HepG2 (cell line): Measurements from ENCODE around the gene COX14. TPM values are rescaled to one million over a fixed set of nuclear protein-coding genes. Genes with fewer than 3 reads are reported as not detected.

ENCODE experiments used
- ATF7 ChIP-seq, 2 experiments: fragments of 450-650 bp in 1 of 2; sonication (generic) in 1 of 2; formaldehyde crosslinking in 1 of 2; IDR thresholded peaks; 2 replicates each; pipeline versions ENCODE4 v1.4.0 to v1.6.1; 2016 to 2020; ENCODE audit warnings: antibody characterized with exemption in 1 of 2, mild to moderate bottlenecking in 1 of 2, missing genetic modification reagents in 1 of 2
- BORCS8-MEF2B ChIP-seq: sonication (generic); formaldehyde crosslinking; IDR thresholded peaks from 2 replicates; pipeline ENCODE4 v1.8.0; 2022; ENCODE audit warnings: mild to moderate bottlenecking, missing genetic modification reagents
- DPF2 ChIP-seq: sonication (generic); formaldehyde crosslinking; IDR thresholded peaks from 2 replicates; pipeline ENCODE4 v1.4.0; 2020; ENCODE audit warnings: mild to moderate bottlenecking, low read depth, missing genetic modification reagents, borderline replicate concordance
- KAT7 ChIP-seq: IDR thresholded peaks from 2 replicates; pipeline ENCODE4 v1.6.1; 2018; ENCODE audit warnings: borderline replicate concordance, missing compliant biosample characterization
- MAZ ChIP-seq, 2 experiments: sonication (generic) in 1 of 2; formaldehyde crosslinking in 1 of 2; IDR thresholded peaks; 2 replicates each; pipeline versions ENCODE4 v1.5.0 to v1.6.1; 2012 to 2020; ENCODE audit warnings: low read depth in 2 of 2, mild to moderate bottlenecking in 2 of 2, borderline replicate concordance in 1 of 2, improper control_type of control experiment in 1 of 2, low read length in 1 of 2, missing genetic modification reagents in 1 of 2, moderate library complexity in 1 of 2
- MED8 ChIP-seq: sonication (generic); formaldehyde crosslinking; IDR thresholded peaks from 2 replicates; pipeline ENCODE4 v1.8.1; 2023; ENCODE audit warnings: mild to moderate bottlenecking, missing genetic modification reagents; ENCODE audit not compliant: insufficient replicate concordance
- MTF2 ChIP-seq: sonication (generic); formaldehyde crosslinking; IDR thresholded peaks from 2 replicates; pipeline ENCODE4 v1.5.0; 2020; ENCODE audit warnings: missing genetic modification reagents, borderline replicate concordance
- RFXANK ChIP-seq: IDR thresholded peaks from 2 replicates; pipeline ENCODE4 v1.6.1; 2016
- TCF7L2 ChIP-seq: IDR thresholded peaks from 2 replicates; pipeline ENCODE4 v1.6.1; 2011; ENCODE audit warnings: mild to moderate bottlenecking, low read depth, low read length, moderate library complexity
- U2AF1 ChIP-seq: fragments of 200-400 bp; formaldehyde crosslinking; optimal IDR thresholded peaks from 2 replicates; pipeline ENCODE3; 2017; ENCODE audit warnings: mild to moderate bottlenecking, low read depth, low read length
- ZBTB2 ChIP-seq: sonication (generic); formaldehyde crosslinking; IDR thresholded peaks from 2 replicates; pipeline ENCODE4 v1.8.0; 2022; ENCODE audit warnings: low read depth, missing genetic modification reagents
- ZFP82 ChIP-seq: sonication (generic); formaldehyde crosslinking; IDR thresholded peaks from 2 replicates; pipeline ENCODE4 v1.5.1; 2020; ENCODE audit warnings: mild to moderate bottlenecking, missing genetic modification reagents, borderline replicate concordance
- ZNF136 ChIP-seq: sonication (generic); formaldehyde crosslinking; IDR thresholded peaks from 2 replicates; pipeline ENCODE4 v1.8.1; 2022; ENCODE audit warnings: low read depth, mild to moderate bottlenecking, moderate library complexity, missing genetic modification reagents
- ZNF235 ChIP-seq: sonication (generic); formaldehyde crosslinking; IDR thresholded peaks from 2 replicates; pipeline ENCODE4 v1.8.1; 2023; ENCODE audit warnings: mild to moderate bottlenecking, missing genetic modification reagents, borderline replicate concordance
- ZNF296 ChIP-seq: sonication (generic); formaldehyde crosslinking; conservative IDR thresholded peaks from 2 replicates; pipeline ENCODE4 v1.5.0; 2020; ENCODE audit warnings: mild to moderate bottlenecking, missing genetic modification reagents
- ZNF33B ChIP-seq: sonication (generic); formaldehyde crosslinking; IDR thresholded peaks from 2 replicates; pipeline ENCODE4 v1.5.1; 2020; ENCODE audit warnings: mild to moderate bottlenecking, missing genetic modification reagents
- ZNF343 ChIP-seq: sonication (generic); formaldehyde crosslinking; IDR thresholded peaks from 2 replicates; pipeline ENCODE4 v1.4.0; 2020; ENCODE audit warnings: mild to moderate bottlenecking, missing genetic modification reagents
- ZNF501 ChIP-seq: sonication (generic); formaldehyde crosslinking; IDR thresholded peaks from 2 replicates; pipeline ENCODE4 v1.5.1; 2020; ENCODE audit warnings: mild to moderate bottlenecking, moderate library complexity, missing genetic modification reagents
- ZNF562 ChIP-seq: sonication (generic); formaldehyde crosslinking; IDR thresholded peaks from 2 replicates; pipeline ENCODE4 v1.8.0; 2022; ENCODE audit warnings: missing genetic modification reagents, borderline replicate concordance
- ZNF652 ChIP-seq: IDR thresholded peaks from 2 replicates; pipeline ENCODE4 v1.6.1; 2016; ENCODE audit warnings: low read depth, borderline replicate concordance
- ZNF772 ChIP-seq: sonication (generic); formaldehyde crosslinking; IDR thresholded peaks from 2 replicates; pipeline ENCODE4 v1.5.0; 2020; ENCODE audit warnings: mild to moderate bottlenecking, missing genetic modification reagents
- ZSCAN25 ChIP-seq: sonication (generic); formaldehyde crosslinking; IDR thresholded peaks from 2 replicates; pipeline ENCODE4 v1.8.0; 2022; ENCODE audit warnings: mild to moderate bottlenecking, missing genetic modification reagents
- polyA plus RNA-seq, 8 experiments: library from polyadenylated mRNA; depleted of rRNA in 3 of 8; stranded (reverse) in 7 of 8; unstranded in 1 of 8; fragments of >200 nt; fragmentation: Illumina TruSeq in 4 of 8; extraction: Trizol in 4 of 8; gene quantifications; 2 replicates each; pipeline versions ENCODE4 v1.2.1 to v1.2.3, GENCODE V29; 2011 to 2016; ENCODE audit warnings: low read depth in 4 of 8, missing spikeins in 1 of 8, mixed read lengths in 1 of 8; ENCODE audit not compliant: insufficient read depth in 1 of 8
- total RNA-seq, 5 experiments: library from RNA; depleted of rRNA; stranded (reverse); fragments of >200 nt; fragmentation: Illumina TruSeq; extraction: Trizol; gene quantifications; 2 replicates each; pipeline ENCODE4 v1.2.3, GENCODE V29; 2016; ENCODE audit warnings: low read depth in 1 of 5
- TF ChIP-seq, protein P1 (sequence below): sonication (generic); formaldehyde crosslinking; IDR thresholded peaks from 2 replicates; pipeline ENCODE4 v1.9.0; 2021; ENCODE audit warnings: missing genetic modification reagents, borderline replicate concordance
- TF ChIP-seq, protein P2 (sequence below): sonication (generic); formaldehyde crosslinking; IDR thresholded peaks from 2 replicates; pipeline ENCODE4 v1.5.0; 2020; ENCODE audit warnings: mild to moderate bottlenecking, missing genetic modification reagents

The COX14 gene
- total and polyA plus RNA-seq, 2 of the 13 experiments (the other 11 are each of a cell fraction or from before 2014, with no cell fraction given) = 53.0 to 71.6 TPM

GRCh38 chr12:50111693-50112455, at the start of gene COX14 (continued):
- TF ChIP-seq, protein P1, sequence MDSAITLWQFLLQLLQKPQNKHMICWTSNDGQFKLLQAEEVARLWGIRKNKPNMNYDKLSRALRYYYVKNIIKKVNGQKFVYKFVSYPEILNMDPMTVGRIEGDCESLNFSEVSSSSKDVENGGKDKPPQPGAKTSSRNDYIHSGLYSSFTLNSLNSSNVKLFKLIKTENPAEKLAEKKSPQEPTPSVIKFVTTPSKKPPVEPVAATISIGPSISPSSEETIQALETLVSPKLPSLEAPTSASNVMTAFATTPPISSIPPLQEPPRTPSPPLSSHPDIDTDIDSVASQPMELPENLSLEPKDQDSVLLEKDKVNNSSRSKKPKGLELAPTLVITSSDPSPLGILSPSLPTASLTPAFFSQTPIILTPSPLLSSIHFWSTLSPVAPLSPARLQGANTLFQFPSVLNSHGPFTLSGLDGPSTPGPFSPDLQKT (CRISPR knock-in tag) = 0 out of 2 replicates have a peak, but pooled peaks have one; percentile 39
- TF ChIP-seq ZBTB2 (CRISPR knock-in tag) (0 out of 2 replicates have a peak, but pooled peaks have one; percentile 21), RFXANK (CRISPR knock-in tag) (peak; percentile 100), MAZ (IDR thresholded peaks at IDR 0.05; ENCODE audit: borderline replicate concordance, low read depth, low read length) (0 out of 2 replicates have a peak, but pooled peaks have one; percentile 27), MAZ (CRISPR knock-in tag; IDR thresholded peaks at IDR 0.05; ENCODE audit: low read depth) (peak; percentile 76), ZNF296 (CRISPR knock-in tag) (no peak), KAT7 (peak; percentile 94), DPF2 (CRISPR knock-in tag) (no peak), ZNF136 (CRISPR knock-in tag) (0 out of 2 replicates have a peak, but pooled peaks have one; percentile 15), ZNF235 (no peak), U2AF1 (no peak), ZNF652 (CRISPR knock-in tag) (no peak), ZNF772 (CRISPR knock-in tag) (peak; percentile 81), BORCS8-MEF2B (CRISPR knock-in tag) (peak; percentile 84; the same call in 1 of the 2 replicates), ZSCAN25 (CRISPR knock-in tag) (0 out of 2 replicates have a peak, but pooled peaks have one; percentile 51), MTF2 (CRISPR knock-in tag) (no peak), ZNF33B (CRISPR knock-in tag) (0 out of 2 replicates have a peak, but pooled peaks have one; percentile 58), ZNF501 (peak; percentile 83; the same call in 1 of the 2 replicates), MED8 (CRISPR knock-in tag) (no peak), ZFP82 (CRISPR knock-in tag) (no peak; the same call in 1 of the 2 replicates), TCF7L2 (no peak), ZNF343 (0 out of 2 replicates have a peak, but pooled peaks have one; percentile 69), ATF7 (IDR thresholded peaks at IDR 0.05) (no peak), ATF7 (CRISPR knock-in tag; IDR thresholded peaks at IDR 0.05) (0 out of 2 replicates have a peak, but pooled peaks have one; percentile 27), ZNF562 (CRISPR knock-in tag) (no peak)
- TF ChIP-seq, protein P2, sequence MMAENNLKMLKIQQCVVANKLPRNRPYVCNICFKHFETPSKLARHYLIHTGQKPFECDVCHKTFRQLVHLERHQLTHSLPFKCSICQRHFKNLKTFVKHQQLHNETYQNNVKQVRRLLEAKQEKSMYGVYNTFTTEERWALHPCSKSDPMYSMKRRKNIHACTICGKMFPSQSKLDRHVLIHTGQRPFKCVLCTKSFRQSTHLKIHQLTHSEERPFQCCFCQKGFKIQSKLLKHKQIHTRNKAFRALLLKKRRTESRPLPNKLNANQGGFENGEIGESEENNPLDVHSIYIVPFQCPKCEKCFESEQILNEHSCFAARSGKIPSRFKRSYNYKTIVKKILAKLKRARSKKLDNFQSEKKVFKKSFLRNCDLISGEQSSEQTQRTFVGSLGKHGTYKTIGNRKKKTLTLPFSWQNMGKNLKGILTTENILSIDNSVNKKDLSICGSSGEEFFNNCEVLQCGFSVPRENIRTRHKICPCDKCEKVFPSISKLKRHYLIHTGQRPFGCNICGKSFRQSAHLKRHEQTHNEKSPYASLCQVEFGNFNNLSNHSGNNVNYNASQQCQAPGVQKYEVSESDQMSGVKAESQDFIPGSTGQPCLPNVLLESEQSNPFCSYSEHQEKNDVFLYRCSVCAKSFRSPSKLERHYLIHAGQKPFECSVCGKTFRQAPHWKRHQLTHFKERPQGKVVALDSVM (CRISPR knock-in tag) = peak; percentile 11; the same call in 1 of the 2 replicates
